Peyer's patch (tissue), 4 donors: ENCODE results near the gene TMEM125. TPM values are rescaled to one million over a fixed set of nuclear protein-coding genes. Genes with fewer than 3 reads are reported as not detected.

Source experiments
- DNase-seq, 3 donors: peaks; one replicate each; pipeline ENCODE4 v3.0.0-alpha.2; 2017 to 2019
- H3K27ac ChIP-seq, 4 donors: fragments of 200-600 bp; sonication (generic); one replicate each; pipeline ENCODE4 v1.5.1; 2016 to 2019
- H3K27me3 ChIP-seq, 2 donors: fragments of 200-600 bp; sonication (generic); one replicate each; pipeline ENCODE4 v1.5.1; 2019
- H3K36me3 ChIP-seq, 3 donors: fragments of 200-600 bp; sonication (generic); one replicate each; pipeline ENCODE4 v1.5.1; 2016 to 2019
- H3K4me1 ChIP-seq, 4 donors: fragments of 200-600 bp; sonication (generic); one replicate each; pipeline ENCODE4 v1.5.1; 2016 to 2019
- H3K4me3 ChIP-seq, 4 donors: fragments of 200-600 bp; sonication (generic); 1 replicate in 3 of 4; 2 replicates in 1 of 4; pipeline ENCODE4 v1.5.1; 2016 to 2019; ENCODE audit warnings: mild to moderate bottlenecking in 1 of 4
- H3K9me3 ChIP-seq, 4 donors: fragments of 200-600 bp; sonication (generic); one replicate each; pipeline ENCODE4 v1.5.1; 2016 to 2019; ENCODE audit warnings: mild to moderate bottlenecking in 1 of 4
- POLR2A ChIP-seq, 2 donors: fragments of 450-650 bp; IDR thresholded peaks; one replicate each; pipeline ENCODE4 v1.5.1; 2017; ENCODE audit warnings: antibody characterized with exemption in 2 of 2, mild to moderate bottlenecking in 2 of 2, moderate library complexity in 2 of 2
- total RNA-seq, 4 donors: library from RNA; depleted of rRNA; stranded (reverse); fragments of >200 nt; gene quantifications; one replicate each; pipeline ENCODE4 v1.1.0, GENCODE V29; 2016
- TF ChIP-seq, protein P1 (sequence below), 6 experiments: fragments of 450-650 bp in 4 of 6; fragments of 200-600 bp in 2 of 6; sonication (generic) in 1 of 6; IDR thresholded peaks; one replicate each; pipeline ENCODE4 v1.5.1; 2017 to 2019; ENCODE audit warnings: antibody characterized with exemption in 6 of 6, mild to moderate bottlenecking in 3 of 6, moderate library complexity in 1 of 6

Gene TMEM125
- total RNA-seq, 4 donors from 2014 or later: 14.0 to 87.7 (median 74.8) TPM

DNA sequence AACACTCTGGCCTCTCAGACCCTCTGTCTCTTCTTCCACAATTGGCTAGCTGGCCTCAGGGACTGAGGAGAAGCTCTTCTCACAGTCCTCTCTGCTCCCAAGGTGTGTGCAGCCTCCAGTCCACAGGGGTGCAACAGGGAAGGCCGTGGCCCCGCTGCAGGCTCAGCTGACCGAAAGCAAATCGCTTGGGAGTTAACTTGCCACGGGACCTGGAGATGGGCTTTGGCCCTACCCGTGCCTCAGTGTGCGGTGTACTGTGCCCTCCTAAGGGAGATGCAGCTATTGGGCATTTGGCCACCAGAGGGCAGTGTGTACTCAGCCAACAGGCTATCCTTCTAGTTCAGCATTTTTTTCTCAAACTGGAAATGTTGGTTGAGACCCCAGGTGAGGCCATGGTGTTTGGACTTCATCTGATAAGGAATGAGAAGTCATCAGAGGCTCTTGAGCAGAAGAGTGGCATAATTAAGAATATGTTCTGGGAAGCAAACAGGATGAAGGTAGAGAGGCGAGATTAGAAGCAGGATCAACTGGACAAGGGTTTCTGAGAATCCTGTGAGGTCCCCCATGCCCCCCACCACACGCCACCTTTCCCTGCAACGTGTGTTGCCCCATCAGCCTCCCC, 42.5 kb upstream of the TMEM125 start:
- no peak overlapping the region for H3K4me3 ChIP-seq
- H3K9me3 ChIP-seq: no peaks in the 10 kb centered on the region
- H3K27me3 ChIP-seq: no peaks in the 10 kb centered on the region
- TF ChIP-seq, protein P1, sequence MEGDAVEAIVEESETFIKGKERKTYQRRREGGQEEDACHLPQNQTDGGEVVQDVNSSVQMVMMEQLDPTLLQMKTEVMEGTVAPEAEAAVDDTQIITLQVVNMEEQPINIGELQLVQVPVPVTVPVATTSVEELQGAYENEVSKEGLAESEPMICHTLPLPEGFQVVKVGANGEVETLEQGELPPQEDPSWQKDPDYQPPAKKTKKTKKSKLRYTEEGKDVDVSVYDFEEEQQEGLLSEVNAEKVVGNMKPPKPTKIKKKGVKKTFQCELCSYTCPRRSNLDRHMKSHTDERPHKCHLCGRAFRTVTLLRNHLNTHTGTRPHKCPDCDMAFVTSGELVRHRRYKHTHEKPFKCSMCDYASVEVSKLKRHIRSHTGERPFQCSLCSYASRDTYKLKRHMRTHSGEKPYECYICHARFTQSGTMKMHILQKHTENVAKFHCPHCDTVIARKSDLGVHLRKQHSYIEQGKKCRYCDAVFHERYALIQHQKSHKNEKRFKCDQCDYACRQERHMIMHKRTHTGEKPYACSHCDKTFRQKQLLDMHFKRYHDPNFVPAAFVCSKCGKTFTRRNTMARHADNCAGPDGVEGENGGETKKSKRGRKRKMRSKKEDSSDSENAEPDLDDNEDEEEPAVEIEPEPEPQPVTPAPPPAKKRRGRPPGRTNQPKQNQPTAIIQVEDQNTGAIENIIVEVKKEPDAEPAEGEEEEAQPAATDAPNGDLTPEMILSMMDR (IDR thresholded peaks at IDR 0.05): peak; percentile 90 to 95 (median 92)
- TF ChIP-seq POLR2A (IDR thresholded peaks at IDR 0.05): no peak
- H3K27ac ChIP-seq: no peak overlapping the region
- H3K4me1 ChIP-seq: peaks cover 0 to 3% (median 0%) of the 10 kb centered on the region in 4 donors
- H3K36me3 ChIP-seq: no peaks in the 10 kb centered on the region
- DNase-seq: peak; percentile 84 to 94 (median 85)

DNA sequence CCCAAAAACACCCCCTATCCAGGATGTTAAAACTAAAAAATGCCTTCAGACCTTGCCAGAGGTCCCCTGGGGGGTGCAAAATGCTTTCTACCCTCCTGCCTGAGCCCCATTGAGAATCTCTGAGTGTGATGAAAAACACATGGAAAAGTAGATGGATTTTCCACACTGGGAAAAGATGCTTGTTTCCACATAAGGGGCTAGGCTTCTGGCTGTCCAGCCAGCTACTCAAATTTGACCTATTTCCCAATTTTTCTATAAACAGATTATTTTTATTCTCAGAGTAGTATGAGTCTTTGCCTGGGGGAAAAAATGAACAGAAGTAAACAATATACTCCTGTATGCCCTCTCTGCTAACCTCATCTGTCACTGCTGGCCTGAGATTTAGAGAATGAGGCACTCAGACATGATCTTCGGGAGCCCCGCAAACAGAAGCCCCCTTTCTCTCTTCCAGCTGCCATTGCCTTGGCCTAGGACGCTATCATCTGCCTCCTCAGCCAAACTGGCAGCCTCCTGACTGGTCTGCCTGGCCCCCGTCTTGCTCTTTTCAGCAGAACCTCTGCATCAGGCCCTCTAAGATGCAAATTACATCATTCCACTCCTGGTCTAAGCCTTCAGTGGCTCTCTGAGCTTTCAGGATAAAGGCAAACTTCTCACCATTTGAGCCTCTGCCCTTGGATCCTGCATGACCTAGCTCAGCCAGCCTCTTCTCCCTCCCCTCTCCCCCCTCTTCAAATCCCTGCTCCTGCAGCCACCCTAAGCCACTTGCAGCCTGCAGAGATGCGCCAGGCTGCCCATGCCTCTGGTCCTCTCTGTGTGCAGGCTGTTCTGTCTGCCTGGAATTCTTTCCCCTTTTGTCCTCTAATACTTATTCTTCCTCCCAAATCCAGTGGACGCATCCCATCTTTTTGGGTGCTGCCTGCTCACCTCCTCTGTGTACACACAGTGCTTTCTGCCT, 39.7 kb upstream of the TMEM125 start:
- peak overlapping the region in 3 of 4 donors; percentile 25 to 41 (median 39) for H3K27ac ChIP-seq
- peaks cover 0 to 3% (median 0%) of the 10 kb centered on the region in 4 donors for H3K4me1 ChIP-seq
- H3K9me3 ChIP-seq: no peaks in the 10 kb centered on the region
- H3K27me3 ChIP-seq: no peaks in the 10 kb centered on the region
- no peak for DNase-seq
- H3K36me3 ChIP-seq: no peaks in the 10 kb centered on the region
- TF ChIP-seq, protein P1 (IDR thresholded peaks at IDR 0.05): no peak
- TF ChIP-seq POLR2A (IDR thresholded peaks at IDR 0.05): no peak
- H3K4me3 ChIP-seq: no peak overlapping the region

DNA sequence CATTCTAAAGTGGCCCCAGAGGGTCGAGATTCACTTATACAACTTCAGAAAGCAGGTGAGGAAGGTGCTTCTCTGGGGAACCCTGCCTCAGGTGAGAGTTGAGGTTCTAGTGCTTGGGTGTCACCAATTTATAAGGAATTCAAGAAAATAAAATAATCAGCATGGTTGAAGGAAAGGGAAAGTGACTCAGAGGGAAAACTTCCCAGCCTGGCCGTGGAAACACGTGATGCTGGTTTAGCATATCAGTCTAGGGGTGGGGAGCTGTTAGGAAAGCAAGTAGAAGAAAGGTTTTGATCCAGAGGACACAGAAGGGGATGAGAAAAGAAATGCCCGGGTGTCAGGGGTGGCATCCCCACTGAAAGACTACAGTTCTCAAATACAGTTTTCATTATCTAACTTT, 37.7 kb upstream of the TMEM125 start:
- H3K36me3 ChIP-seq: no peaks in the 10 kb centered on the region
- H3K4me1 ChIP-seq: peaks cover 0 to under 1% (median 0%) of the 10 kb centered on the region in 4 donors
- DNase-seq: no peak
- no peaks in the 10 kb centered on the region for H3K9me3 ChIP-seq
- TF ChIP-seq, protein P1 (IDR thresholded peaks at IDR 0.05): no peak
- no peak for TF ChIP-seq POLR2A (IDR thresholded peaks at IDR 0.05)
- no peaks in the 10 kb centered on the region for H3K27me3 ChIP-seq
- H3K27ac ChIP-seq: no peak overlapping the region
- H3K4me3 ChIP-seq: no peak overlapping the region

DNA sequence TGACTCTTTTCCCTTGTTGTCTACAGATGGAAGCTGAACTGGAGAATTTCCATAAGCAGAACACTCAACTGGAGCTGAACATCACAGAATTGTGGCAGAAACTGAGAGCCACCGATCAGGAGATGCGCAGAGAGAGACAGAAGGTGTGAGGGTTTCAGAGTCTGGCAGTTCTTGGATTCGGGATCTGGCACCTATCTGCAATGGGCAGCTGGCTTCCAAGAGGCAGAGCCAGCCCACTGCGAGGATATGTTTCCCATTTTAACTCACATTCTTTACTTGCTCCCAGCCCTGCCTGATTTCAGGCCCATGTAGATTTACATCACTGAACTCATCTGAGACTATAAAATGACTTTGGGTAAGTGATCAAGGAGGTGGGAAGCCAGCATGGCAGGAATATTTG, 37.3 kb upstream of the TMEM125 start:
- Histone ChIP-seq H3K4me3 (no peak overlapping the region), H3K9me3 (no peaks in the 10 kb centered on the region), H3K4me1 (no peaks in the 10 kb centered on the region), H3K27ac (no peak overlapping the region), H3K36me3 (no peaks in the 10 kb centered on the region), H3K27me3 (no peaks in the 10 kb centered on the region)
- TF ChIP-seq, protein P1 (IDR thresholded peaks at IDR 0.05): no peak
- TF ChIP-seq POLR2A (IDR thresholded peaks at IDR 0.05): no peak
- no peak for DNase-seq

DNA sequence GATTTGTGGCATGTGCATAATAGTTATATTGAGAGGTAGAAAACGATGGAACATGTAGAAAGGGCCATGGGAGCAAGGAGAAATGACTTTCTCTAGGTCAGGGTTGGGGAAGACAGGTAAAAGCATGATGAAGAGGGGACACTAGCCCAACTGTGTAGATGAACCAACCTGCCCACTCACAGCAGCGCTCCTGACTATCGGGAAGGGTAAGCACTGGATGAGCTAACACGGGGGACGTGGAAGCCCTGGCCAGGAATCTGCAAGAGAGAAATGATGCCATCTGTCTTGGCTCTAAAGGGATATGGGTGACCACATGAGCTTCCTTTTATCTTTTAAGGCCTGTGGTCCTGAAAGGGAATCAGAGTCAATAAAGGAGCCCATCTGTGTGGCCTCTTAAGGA, 36.2 kb upstream of the TMEM125 start:
- TF ChIP-seq, protein P1 (IDR thresholded peaks at IDR 0.05): no peak
- TF ChIP-seq POLR2A (IDR thresholded peaks at IDR 0.05): no peak
- Histone ChIP-seq H3K4me3 (no peak overlapping the region), H3K27me3 (no peaks in the 10 kb centered on the region), H3K9me3 (no peaks in the 10 kb centered on the region), H3K27ac (no peak overlapping the region), H3K4me1 (peaks cover 0 to 5% (median 3%) of the 10 kb centered on the region in 4 donors), H3K36me3 (no peaks in the 10 kb centered on the region)
- DNase-seq: no peak
